HPDE6-E6E7 (cell line): ENCODE data around the gene FLT3.
"Not testable (repeated sequence)": the region's sequence is repeated elsewhere in the genome, so short reads cannot be mapped to it uniquely, and the experiment has no call there.

ENCODE experiments used
- DNase-seq: peaks from one replicate; pipeline ENCODE4 v3.0.0; 2011; ENCODE audit warnings: missing footprints; ENCODE audit errors: extremely low spot score

The FLT3 gene

DNA sequence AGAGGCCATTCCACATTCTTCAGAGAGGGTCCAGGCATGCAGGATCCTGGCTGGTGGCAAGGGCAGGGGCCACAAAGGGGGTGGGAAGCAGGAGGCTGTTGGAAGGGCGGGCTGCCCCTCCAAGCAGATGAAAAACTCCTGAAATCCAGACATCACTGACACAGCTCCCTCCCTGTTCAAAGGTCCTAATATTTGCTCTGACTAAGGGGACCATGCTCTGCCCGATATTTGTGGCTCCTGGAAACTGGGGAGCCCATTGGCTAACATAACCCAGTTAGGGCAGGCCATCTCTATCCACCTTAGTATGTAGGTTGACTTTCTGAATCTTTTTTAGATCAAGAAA lies 127.9 kb downstream of the FLT3 start:
- DNase-seq = no peak

DNA sequence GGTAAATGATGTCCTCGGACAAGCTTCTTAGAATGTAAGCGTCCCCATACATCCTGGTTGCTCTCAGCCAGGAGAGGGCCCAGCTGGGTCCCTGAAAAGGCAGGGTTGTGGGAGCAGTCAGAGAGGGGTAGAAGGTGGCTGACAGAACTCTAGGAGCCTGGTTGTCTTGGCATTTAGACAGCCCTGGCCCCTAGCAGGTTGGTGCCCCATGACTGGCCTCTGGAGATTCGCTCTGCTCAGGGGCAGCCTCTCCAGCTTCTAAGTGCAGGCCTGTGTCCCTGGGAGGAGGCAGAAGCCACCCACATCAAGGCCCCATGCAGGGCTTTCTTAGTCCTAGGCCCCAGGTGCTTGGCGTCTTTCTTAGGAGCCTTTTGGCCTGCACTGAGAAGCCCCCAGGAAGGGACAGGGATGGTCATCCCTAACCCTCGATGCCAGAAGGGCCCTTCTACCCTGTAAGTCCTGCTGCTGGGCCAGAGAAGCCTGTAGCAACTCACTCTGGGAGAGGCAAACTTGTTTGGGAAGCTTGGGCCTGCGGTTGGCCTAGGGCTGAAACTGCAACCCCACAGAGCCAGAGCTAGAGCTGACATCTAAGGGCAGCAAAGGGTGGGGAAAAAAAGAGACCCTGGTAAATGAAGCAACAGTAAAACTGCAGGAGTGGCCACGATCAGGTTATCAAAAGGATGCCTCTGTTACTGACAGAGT lies 128.4 kb downstream of the FLT3 start:
- DNase-seq = no peak

DNA sequence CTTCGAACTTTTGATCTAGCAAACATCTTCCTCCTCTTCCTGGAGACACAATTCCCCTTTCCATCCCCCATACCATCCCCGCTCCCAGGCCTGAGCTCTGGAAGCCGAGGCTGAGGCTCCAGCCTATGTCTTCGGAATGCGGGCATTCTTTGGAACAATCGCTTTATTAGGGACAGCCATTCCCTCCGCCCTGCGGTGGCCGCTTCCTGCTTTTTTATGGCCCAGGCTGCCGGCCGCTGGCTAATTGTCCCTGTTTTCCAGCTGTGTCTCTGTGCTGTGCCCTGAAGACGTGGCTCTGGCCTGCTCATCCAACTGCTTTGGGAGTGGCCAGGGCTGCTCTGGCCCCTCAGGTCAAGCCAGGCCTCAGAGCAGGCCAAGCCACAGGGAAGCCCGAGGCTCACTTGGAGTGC lies 129.1 kb downstream of the FLT3 start:
- DNase-seq = no peak

DNA sequence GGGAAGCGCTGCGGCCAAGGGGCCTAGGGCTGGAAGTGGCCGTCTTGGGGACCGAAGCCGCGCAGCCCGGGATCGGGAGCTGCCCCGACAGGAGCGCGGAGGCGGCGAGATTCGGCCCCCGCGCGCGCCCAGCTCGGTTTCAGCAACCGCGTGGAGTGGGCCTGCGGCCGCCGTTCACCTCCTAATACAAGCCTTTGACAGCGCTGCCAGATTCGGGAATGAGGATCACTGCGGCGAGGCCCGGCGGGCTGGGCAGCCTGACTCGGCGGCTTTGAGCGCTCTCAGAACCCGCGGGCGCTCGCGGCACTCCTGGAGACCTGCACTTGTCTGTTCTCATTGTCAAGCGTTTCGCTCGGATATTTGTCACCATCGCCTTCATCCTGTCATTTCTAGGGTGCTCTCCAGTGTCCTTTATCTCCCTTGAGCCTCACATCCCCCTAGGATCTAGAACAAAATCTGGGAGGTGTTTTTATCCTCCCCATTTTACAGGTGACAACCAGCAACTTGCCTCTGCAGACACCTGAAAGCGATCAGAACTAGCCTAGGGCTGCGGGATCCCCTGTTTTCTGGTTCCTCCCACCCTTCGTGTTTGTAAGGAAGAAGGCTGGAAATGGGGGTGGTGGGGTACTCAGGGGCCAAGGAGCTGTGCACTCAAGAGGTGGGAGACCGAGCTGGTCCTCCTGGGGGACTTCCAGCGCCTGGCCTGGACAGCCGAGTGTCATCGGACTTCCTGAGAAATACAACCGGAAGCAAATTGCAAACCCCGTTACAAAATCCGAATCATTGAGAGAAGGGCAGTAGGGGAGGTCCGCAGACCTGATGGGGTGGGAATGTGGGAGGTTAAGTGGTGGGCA lies 129.8 kb downstream of the FLT3 start:
- no peak for DNase-seq

GRCh38 chr13:27969866-27970229 lies 130.5 kb downstream of the FLT3 start:
- DNase-seq = no peak

GRCh38 chr13:27969082-27969865 lies 131.1 kb downstream of the FLT3 start, which contains the start of gene CDX2:
TSS of gene CDX2 (minus strand) at chr13:27969315. CDS start at chr13:27969006, 309 bp downstream.
- DNase-seq = no peak

- no peak for DNase-seq
These were observed 131.9 kb downstream of the FLT3 start for GRCh38 chr13:27968316-27969081.

- DNase-seq = no peak
These were observed 132.6 kb downstream of the FLT3 start for GRCh38 chr13:27967736-27968315.

DNA sequence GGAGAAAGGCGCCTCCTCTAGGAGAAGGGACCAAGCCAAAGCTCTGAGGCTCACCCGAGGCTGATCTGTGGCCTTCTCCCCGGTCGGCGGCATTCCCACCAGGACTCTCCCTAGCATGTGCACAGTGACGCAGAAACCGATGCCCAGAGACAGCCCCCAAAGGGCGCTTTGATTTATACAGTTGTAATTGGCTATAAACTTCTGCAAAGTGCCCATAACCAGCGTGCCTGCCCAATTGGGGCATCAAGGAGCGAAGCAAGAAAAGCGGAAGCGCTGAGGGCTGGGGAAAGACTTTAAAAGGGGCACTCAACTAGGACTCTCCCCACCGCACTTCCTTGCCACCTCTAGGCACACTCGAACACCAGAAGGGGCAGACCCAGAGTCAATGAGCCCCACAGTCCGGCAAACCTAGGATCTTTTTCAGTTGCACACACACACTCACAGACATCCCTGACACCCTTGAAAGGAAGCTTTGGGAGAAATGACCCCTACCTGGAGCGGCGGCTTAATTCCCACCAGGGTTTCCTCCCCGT lies 133.1 kb downstream of the FLT3 start:
- DNase-seq = no peak

- DNase-seq = no peak
These were observed 133.7 kb downstream of the FLT3 start for GRCh38 chr13:27966641-27967202.

GRCh38 chr13:27965740-27966640 lies 134.4 kb downstream of the FLT3 start:
- no peak for DNase-seq

DNA sequence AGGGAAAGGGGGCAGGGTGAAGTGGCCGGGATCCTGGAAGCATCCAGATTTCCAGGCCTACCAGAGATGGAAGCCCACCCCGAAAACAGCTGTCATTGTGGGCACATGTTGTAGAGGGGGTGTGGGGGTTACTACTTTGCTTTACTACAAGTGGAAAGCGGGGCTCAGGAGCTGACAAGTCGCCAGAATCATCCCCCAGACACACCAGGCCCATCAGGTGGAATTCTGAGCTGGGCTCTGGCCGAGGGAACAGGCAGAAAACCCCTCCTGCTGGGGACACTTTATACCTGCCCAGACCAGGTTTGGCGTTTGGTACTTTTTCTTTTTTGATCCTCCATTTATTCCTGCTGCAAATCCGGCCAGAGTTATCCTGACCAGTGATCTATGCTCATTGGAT lies 135.0 kb downstream of the FLT3 start:
- DNase-seq = no peak

DNA sequence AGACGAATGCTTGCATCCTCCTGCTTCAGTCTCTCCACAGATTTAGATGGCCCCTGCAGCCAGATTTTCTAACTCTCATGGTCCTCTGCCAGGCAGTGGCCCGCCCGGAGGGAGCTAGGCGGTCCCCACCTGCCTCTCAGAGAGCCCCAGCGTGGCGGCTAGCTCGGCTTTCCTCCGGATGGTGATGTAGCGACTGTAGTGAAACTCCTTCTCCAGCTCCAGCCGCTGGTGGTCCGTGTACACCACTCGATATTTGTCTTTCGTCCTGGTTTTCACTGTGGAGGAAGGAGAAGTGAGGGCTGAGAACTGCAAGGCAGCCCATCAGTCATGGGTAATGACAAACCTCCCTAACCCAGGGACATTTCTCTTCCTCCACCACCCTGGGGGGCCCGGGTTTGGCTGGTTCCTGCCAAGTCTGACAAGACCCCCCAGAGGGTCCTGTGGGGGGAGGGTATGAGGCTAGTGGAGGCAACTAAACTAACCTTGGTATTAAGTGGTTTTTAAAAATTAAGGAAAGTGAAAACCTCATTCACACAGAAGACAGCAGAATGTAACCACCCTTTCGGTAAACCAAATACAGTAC lies 135.5 kb downstream of the FLT3 start:
- no peak for DNase-seq

GRCh38 chr13:27964206-27964605 lies 136.2 kb downstream of the FLT3 start:
- not testable (repeated sequence) for DNase-seq

- no peak for DNase-seq
These were observed 136.9 kb downstream of the FLT3 start for GRCh38 chr13:27963491-27963890.

GRCh38 chr13:27962982-27963381 lies 137.4 kb downstream of the FLT3 start:
- DNase-seq = no peak

DNA sequence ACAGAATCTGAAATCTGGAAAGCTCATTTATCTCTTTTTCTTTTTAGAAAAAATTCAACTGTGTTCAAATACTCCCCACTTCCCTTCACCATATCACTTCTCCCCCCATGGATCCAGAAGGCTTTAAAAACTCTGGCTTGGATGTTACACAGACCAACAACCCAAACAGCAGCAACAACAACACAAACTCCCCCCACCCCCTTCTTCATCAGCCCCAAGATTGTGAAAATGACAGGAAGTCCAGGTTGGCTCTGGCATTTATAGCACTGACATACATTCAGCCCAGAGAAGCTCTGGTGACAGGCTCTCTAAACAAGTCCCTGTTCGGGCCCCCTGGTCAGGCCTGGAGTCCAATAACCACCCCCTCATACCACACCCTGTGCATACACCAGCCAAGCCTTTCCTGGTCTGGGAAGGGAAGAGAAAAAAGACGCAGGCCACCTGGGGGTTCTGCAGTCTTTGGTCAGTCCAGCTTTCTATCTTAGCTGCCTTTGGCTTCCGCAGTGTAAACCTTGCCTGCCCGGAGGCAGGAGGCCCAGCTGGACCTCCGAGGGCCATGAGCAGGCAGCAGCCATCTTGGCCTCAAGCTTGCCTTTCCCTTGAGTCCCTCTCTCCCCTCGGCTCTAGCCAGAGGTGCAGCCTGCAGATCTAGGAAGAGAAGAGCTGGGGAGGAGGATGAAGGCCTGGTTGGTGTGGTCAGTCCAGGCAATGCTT lies 138.1 kb downstream of the FLT3 start:
- no peak for DNase-seq

DNA sequence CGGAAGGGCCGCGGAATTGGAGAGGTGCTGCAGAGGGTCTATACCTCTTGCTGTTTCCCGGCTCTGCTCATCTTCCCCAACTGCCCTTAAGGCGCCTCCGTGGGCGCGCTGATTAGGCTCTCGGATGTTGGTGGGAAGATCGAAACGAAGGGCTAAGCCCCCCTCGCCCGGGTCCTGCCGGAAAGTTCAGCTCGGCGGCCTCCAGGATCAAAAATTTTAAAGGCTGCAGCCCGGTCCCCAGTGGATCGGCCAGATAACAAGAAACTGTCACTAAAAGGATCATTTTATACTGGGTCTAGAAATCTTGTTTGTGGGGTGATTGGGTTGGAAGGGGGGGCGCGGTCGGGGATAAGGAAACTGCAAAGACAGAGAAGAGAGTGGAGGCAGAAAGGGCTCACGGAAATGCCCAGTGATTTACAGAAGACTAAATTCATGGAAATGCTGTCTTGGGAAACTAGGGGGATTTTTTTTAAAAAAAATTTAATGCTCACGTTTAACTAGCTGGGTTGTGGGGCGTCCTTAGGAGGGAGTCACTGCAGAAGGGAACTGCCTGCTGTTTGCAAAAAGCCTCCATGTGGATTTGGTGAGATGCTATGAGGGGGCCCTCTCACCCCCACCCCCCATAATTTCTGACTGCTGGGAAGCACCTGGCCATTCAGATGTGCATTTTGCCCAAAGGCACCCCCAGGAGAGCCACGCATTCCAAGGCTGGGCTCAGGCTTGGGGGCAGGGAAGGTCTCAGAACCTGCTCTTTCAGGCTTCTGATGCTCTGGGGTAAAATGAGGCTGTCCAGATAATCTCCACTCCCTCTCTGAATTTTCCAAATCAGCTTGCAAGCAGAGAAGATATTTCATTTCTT lies 138.9 kb downstream of the FLT3 start:
- DNase-seq = no peak
